Measurements from ENCODE around the gene OPRL1.
"Not testable (repeated sequence)": the region's sequence is repeated elsewhere in the genome, so short reads cannot be mapped to it uniquely, and the experiment has no call there.

The OPRL1 gene

GRCh38 chr20:64087226-64087825 is 7.4 kb downstream of the OPRL1 start:
- not testable (repeated sequence) for DNase-seq

- not testable (repeated sequence) for DNase-seq
Measured at GRCh38 chr20:64088586-64088985, 8.7 kb downstream of the OPRL1 start.

GRCh38 chr20:64090165-64090564 is 10.3 kb downstream of the OPRL1 start:
- no peak for DNase-seq

GRCh38 chr20:64091340-64091739 is 11.5 kb downstream of the OPRL1 start:
- DNase-seq: no peak

GRCh38 chr20:64091770-64092169 is 11.9 kb downstream of the OPRL1 start:
- DNase-seq: no peak

GRCh38 chr20:64092258-64093012 is 12.6 kb downstream of the OPRL1 start:
- no peak for DNase-seq

DNA sequence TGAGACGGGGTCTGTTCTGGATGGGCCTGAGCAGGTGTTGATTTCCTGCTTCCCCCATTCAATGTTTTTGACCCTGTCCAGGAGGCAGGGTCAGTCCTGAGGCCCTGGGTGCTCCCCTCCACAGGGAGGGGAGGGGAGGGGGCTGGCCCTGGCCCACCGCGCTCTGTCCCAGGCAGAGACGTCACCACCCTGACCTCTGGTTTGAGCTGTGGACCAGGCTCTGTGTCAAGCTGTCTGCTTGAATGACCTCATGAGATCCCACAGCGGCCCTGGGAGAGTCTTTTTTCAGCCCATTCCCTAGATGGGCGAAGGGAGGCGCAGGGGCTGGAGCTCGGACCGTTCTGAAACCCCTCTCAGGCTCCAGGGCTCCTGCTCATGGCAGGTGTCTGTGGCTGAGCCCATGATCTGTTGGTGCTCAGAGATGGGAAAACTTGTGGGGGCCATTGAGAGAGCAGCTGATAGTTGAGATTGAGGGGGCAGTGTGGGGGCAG is 13.2 kb downstream of the OPRL1 start:
- no peak for DNase-seq

GRCh38 chr20:64095455-64095854 is 15.6 kb downstream of the OPRL1 start:
- DNase-seq: no peak

- no peak for DNase-seq
Measured at GRCh38 chr20:64095927-64096326, 16.0 kb downstream of the OPRL1 start.

DNA sequence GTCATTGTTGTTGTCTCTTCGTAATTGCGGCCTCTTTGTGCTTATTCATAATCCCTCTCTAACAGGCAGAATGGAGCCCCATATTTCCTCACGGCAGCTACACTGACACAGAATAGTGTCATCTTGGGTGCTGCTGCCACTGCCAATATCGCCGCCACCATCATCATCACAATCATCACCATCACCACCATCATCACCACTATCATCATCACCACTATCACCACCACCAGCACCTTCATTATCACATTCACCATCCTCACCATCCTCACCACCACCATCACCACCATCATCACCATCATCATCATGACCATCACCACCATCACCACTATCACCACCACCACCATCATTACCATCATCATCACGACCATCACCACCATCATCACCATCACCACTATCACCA is 16.7 kb downstream of the OPRL1 start:
- DNase-seq: no peak

DNA sequence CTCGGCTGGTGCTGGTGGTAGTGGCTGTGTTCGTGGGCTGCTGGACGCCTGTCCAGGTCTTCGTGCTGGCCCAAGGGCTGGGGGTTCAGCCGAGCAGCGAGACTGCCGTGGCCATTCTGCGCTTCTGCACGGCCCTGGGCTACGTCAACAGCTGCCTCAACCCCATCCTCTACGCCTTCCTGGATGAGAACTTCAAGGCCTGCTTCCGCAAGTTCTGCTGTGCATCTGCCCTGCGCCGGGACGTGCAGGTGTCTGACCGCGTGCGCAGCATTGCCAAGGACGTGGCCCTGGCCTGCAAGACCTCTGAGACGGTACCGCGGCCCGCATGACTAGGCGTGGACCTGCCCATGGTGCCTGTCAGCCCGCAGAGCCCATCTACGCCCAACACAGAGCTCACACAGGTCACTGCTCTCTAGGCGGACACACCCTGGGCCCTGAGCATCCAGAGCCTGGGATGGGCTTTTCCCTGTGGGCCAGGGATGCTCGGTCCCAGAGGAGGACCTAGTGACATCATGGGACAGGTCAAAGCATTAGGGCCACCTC is 18.7 kb downstream of the OPRL1 start:
- no peak for DNase-seq

DNA sequence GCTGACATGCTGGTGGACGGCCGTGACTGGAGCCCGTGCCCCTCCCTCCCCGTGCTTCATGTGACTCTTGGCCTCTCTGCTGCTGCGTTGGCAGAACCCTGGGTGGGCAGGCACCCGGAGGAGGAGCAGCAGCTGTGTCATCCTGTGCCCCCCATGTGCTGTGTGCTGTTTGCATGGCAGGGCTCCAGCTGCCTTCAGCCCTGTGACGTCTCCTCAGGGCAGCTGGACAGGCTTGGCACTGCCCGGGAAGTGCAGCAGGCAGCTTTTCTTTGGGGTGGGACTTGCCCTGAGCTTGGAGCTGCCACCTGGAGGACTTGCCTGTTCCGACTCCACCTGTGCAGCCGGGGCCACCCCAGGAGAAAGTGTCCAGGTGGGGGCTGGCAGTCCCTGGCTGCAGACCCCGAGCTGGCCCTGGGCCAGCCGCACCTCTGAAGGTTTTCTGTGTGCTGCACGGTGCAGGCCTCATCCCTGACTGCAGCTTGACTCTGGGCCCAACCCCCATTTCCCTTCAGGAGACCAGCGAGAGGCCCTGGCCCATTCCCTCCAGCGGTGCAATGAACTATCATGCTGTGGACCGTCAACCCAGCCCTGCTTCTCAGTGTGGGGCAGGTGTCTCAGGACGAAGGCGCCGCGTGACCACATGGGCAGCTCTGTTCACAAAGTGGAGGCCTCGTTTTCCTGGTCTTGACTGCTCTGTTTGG is 19.4 kb downstream of the OPRL1 start:
- no peak for DNase-seq

GRCh38 chr20:64099880-64100565 is 20.1 kb downstream of the OPRL1 start:
- DNase-seq: no peak

DNA sequence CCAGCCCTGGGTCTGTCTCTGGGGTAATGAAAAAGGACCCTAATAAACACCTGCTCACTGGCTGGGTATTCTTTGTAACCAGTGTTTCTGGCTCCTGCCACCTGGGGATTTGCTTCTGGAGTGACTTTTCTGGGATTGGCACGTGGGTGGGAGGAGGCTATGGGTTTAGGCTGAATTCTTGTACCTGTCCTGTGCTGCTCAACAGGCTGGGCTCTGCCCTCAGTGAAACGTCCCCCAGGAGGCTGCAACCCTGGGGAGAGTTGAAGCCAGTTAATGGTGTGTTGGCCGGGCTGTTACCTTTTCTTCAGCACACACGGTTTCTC is 20.6 kb downstream of the OPRL1 start:
- DNase-seq: no peak

DNA sequence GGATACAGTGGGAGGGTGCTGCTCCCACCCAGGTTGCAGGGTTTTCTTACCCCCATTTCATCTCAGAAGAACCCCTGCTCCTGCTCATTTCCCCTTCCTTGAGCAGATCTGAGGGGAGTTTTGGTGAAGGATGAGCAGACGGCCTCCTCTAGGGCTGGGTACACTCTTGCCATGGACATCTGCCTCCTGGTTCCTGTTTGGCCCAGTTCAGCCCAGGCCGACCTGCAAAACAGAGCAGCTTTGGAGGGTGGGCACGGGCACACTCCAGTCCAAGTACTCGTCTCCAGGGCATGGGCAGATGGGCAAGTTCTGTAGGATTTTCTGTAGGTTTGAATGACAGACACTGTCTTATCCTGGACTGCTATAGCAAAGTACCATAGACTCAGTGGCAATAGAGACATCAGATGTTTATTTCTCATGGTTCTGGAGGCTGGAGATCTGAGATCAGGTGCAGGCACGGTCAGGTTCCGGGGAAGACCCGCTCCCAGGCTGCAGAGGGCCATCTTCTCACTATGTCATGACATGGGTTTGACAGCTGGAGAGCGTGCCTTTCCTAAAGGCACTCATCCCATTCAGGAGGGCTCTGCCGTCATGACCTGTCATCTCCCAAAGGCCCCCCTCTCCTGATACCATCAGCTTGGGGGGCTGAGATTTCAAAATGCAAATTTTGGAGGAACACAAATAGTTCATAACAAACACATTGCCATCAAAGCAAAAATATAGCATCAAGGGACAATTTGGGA is 21.2 kb downstream of the OPRL1 start:
- DNase-seq: no peak

- peak; percentile 76 for DNase-seq
Measured at GRCh38 chr20:64101731-64102621, 22.1 kb downstream of the OPRL1 start.

DNA sequence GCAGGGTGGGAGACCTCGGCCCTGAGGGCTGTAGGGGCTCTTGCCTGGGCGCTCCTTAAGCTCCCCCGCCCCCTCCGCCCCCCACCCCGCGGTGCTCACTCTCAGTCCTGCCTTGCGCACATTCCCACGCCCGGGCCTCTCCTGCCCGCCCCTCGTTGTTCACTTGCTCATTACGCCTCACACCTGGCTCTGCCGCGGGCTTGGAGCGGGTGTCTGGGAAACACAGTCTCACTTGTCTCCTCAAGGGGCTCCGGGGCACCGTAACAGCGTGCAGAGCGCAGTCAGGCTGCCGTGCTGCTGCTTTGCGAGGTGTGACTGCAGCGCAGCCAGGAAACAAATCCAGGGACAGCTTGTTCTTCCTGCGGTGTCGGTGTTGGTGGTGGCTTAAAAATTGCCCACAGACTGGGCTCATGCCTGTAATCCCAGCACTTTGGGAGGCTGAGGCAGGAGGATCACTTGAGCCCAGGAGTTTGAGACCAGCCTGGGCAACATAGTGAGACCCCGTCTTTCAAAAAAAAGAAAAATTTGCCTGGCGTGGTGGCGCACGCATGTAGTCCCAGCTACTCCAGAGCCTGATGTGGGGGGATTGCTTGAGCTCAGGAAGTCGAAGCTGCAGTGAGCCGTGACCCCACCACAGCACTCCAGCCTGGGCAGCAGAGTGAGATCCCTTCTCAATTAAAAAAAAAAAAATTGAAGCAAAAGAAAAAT is 22.9 kb downstream of the OPRL1 start:
- peak; percentile 22 for DNase-seq

DNA sequence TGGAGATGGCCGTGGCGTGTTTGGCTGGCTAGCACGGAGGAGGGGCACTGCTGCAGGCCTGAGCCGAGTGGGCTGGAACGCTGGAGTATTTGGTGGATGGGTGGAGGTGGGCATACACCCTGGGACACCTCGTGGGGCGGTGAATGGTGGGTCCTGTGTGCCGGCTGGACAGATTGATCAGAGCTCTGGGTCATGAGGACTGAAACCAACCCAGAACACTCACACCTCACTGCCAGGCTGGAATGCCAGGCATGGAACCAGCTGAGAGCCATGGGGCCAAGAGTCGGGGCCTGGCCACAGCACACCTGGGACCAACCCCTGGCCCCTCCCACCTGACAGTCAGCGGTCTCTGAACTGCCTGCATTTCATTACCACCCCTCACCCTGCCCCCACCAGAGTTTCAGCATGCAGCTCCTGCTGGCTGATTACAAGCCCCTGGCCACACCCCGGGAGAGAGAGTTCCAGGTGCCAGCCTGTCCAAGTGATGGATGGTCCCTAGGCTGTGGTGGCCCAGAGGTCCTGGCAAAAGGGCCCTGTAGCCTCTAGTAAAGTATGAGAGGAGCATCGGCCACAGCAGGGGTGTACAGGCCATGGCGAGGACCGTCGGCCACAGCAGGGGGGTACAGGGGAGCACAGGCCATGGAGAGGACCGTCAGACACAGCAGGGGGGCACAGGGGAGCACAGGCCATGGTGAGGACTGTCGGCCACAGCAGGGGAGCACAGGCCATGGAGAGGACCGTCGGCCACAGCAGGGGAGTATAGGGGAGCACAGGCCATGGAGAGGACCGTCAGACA is 24.2 kb downstream of the OPRL1 start:
- no peak for DNase-seq

GRCh38 chr20:64104667-64105451 is 25.0 kb downstream of the OPRL1 start:
- DNase-seq: no peak

All from hematopoietic multipotent progenitor cell treated with erythropoietin and hydrocortisone succinate and interleukin-3 and kit ligand, for 4 days (in vitro differentiated cells).